Measurements from ENCODE around the gene TNFRSF9.

TNFRSF9 gene

GRCh38 chr1:7873801-7874795 lies 66.5 kb downstream of the TNFRSF9 start:
- no peak for DNase-seq (ENCODE audit: low read depth)
- H3K4me3 ChIP-seq (ENCODE audit: low read depth, low read length): no peak overlapping the region
- TF ChIP-seq CTCF (IDR thresholded peaks at IDR 0.05; ENCODE audit: low read depth, low read length) (no peak), MYC (IDR thresholded peaks at IDR 0.05; ENCODE audit: low read depth, low read length) (no peak), POLR2A (IDR thresholded peaks at IDR 0.05; ENCODE audit: extremely low read depth, insufficient read length) (no peak)
- TF ChIP-seq, protein P1, sequence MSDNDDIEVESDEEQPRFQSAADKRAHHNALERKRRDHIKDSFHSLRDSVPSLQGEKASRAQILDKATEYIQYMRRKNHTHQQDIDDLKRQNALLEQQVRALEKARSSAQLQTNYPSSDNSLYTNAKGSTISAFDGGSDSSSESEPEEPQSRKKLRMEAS (IDR thresholded peaks at IDR 0.05; ENCODE audit: low read depth, low read length): no peak

DNA sequence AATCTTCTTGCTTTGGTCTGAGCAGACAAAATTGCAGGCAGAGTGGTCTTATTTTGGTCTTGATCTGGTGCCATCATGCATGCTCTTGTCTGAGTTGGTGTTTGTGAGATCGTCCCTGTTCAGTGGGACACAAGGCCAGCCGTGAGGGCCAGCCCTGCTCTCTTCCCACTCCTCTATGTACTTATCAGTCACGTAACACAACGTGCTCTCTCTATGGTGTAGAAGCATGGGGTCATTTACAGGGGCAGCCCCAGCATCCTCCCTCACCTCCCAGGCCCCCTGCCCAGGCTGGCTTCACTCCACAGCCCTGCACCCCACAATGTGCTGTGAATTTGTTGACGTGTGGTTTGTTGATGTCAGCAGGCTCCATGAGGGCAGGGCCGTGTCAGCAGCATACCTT lies 69.5 kb downstream of the TNFRSF9 start:
- H3K4me3 ChIP-seq (ENCODE audit: low read depth, low read length): no peak overlapping the region
- no peak for DNase-seq (ENCODE audit: low read depth)
- TF ChIP-seq MYC (IDR thresholded peaks at IDR 0.05; ENCODE audit: low read depth, low read length) (no peak), CTCF (IDR thresholded peaks at IDR 0.05; ENCODE audit: low read depth, low read length) (no peak), POLR2A (IDR thresholded peaks at IDR 0.05; ENCODE audit: extremely low read depth, insufficient read length) (no peak)
- TF ChIP-seq, protein P1 (IDR thresholded peaks at IDR 0.05; ENCODE audit: low read depth, low read length): no peak

DNA sequence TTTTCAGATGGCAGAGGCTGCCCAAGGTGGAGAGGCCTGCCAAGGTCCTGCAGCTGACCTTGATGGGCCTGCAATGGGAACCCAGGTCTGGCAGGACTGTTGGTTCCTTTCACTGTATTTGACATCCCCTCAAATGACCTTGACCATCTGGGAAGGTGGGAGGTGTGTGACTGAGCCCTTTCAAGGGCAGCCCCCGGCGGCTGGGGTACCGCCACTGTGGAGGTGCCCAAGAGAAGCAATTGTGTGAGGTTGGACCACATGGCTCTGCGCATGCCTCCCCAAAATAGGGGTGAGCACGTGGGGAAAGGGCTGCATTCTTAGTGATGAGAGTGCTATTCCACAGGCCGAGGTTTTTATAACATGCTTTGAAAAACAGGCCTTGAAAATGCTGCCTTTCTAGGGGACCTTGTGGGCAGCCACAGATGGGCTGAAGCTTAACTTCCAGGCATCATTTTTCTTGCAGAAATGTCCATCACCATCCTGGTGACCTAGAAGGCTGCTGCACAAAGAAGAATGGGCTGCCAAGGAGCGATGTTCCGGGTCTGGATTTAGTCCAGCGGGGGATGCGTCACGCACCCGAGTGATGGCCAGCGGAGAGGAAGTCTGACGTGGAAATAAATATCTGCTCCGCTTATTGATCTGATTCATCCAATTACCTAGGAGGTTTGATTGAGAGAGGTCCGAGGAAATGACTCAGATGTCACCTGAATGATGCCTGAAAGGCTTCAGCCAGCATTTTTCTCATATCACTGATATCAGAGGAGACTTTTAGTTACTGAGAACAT lies 71.3 kb downstream of the TNFRSF9 start:
- H3K4me3 ChIP-seq (ENCODE audit: low read depth, low read length): no peak overlapping the region
- no peak for TF ChIP-seq POLR2A (IDR thresholded peaks at IDR 0.05; ENCODE audit: extremely low read depth, insufficient read length)
- TF ChIP-seq, protein P1 (IDR thresholded peaks at IDR 0.05; ENCODE audit: low read depth, low read length): no peak
- no peak for TF ChIP-seq MYC (IDR thresholded peaks at IDR 0.05; ENCODE audit: low read depth, low read length)
- no peak for TF ChIP-seq CTCF (IDR thresholded peaks at IDR 0.05; ENCODE audit: low read depth, low read length)
- no peak for DNase-seq (ENCODE audit: low read depth)

GRCh38 chr1:7868070-7868780 lies 72.4 kb downstream of the TNFRSF9 start:
- DNase-seq (ENCODE audit: low read depth): no peak
- TF ChIP-seq POLR2A (IDR thresholded peaks at IDR 0.05; ENCODE audit: extremely low read depth, insufficient read length) (no peak), MYC (IDR thresholded peaks at IDR 0.05; ENCODE audit: low read depth, low read length) (no peak), CTCF (IDR thresholded peaks at IDR 0.05; ENCODE audit: low read depth, low read length) (no peak)
- TF ChIP-seq, protein P1 (IDR thresholded peaks at IDR 0.05; ENCODE audit: low read depth, low read length): no peak

GRCh38 chr1:7865978-7866377 lies 74.7 kb downstream of the TNFRSF9 start:
- H3K4me3 ChIP-seq (ENCODE audit: low read depth, low read length): no peak overlapping the region
- DNase-seq (ENCODE audit: low read depth): no peak
- no peak for TF ChIP-seq MYC (IDR thresholded peaks at IDR 0.05; ENCODE audit: low read depth, low read length)
- no peak for TF ChIP-seq POLR2A (IDR thresholded peaks at IDR 0.05; ENCODE audit: extremely low read depth, insufficient read length)
- TF ChIP-seq, protein P1 (IDR thresholded peaks at IDR 0.05; ENCODE audit: low read depth, low read length): no peak
- no peak for TF ChIP-seq CTCF (IDR thresholded peaks at IDR 0.05; ENCODE audit: low read depth, low read length)

More at GRCh38 chr1:7868070-7868780, 72.4 kb downstream of the TNFRSF9 start:
- no peak overlapping the region for H3K4me3 ChIP-seq (ENCODE audit: low read depth, low read length)

Measured in NB4 (cell line).